Measurements from ENCODE around the gene RAB40C.

The RAB40C gene

GRCh38 chr16:559021-559380 lies 30.9 kb upstream of the RAB40C start:
- DNase-seq (ENCODE audit: low spot score) = no peak

- DNase-seq (ENCODE audit: low spot score) = no peak
These were observed 30.3 kb upstream of the RAB40C start for GRCh38 chr16:559411-560203.

- no peak for DNase-seq (ENCODE audit: low spot score)
These were observed 29.6 kb upstream of the RAB40C start, which contains the start of gene PRR35 for GRCh38 chr16:560204-560700. PRR35 (plus strand) TSS chr16:560394; CDS start chr16:563295, 2,901 bp downstream.

GRCh38 chr16:560701-561412 lies 29.0 kb upstream of the RAB40C start:
- no peak for DNase-seq (ENCODE audit: low spot score)

GRCh38 chr16:561413-561794 lies 28.5 kb upstream of the RAB40C start:
- DNase-seq (ENCODE audit: low spot score) = no peak

GRCh38 chr16:561957-562938 lies 27.6 kb upstream of the RAB40C start:
- no peak for DNase-seq (ENCODE audit: low spot score)

GRCh38 chr16:563072-563644 lies 26.7 kb upstream of the RAB40C start:
- DNase-seq (ENCODE audit: low spot score) = no peak

- DNase-seq (ENCODE audit: low spot score) = no peak
These were observed 25.0 kb upstream of the RAB40C start for GRCh38 chr16:564690-565418.

GRCh38 chr16:565419-566330 lies 24.2 kb upstream of the RAB40C start:
- no peak for DNase-seq (ENCODE audit: low spot score)

GRCh38 chr16:566475-567372 lies 23.1 kb upstream of the RAB40C start, which contains the start of gene NHLRC4:
NHLRC4 (plus strand) TSS chr16:567005; CDS start chr16:568048, 1,043 bp downstream.
- DNase-seq (ENCODE audit: low spot score) = no peak

- no peak for DNase-seq (ENCODE audit: low spot score)
These were observed 22.3 kb upstream of the RAB40C start for GRCh38 chr16:567373-568256.

- DNase-seq (ENCODE audit: low spot score) = no peak
These were observed 21.2 kb upstream of the RAB40C start for GRCh38 chr16:568401-569258.

GRCh38 chr16:569445-570254 lies 20.2 kb upstream of the RAB40C start, which contains the start of gene PIGQ:
PIGQ (plus strand) TSS chr16:569968; CDS start chr16:574075, 4,107 bp downstream.
- peak; percentile 39 for DNase-seq (ENCODE audit: low spot score)

- DNase-seq (ENCODE audit: low spot score) = no peak
These were observed 16.8 kb upstream of the RAB40C start for GRCh38 chr16:572865-573650.
